HG03342 (cell line): Measurements from ENCODE around the gene PDXDC1.
A peak's percentile ranks its signal among the peaks of the same experiment; 100 is the strongest.
"Not testable (repeated sequence)": the region's sequence is repeated elsewhere in the genome, so short reads cannot be mapped to it uniquely, and the experiment has no call there.

Source experiments
- ATAC-seq: cut with Tn5 transposase; IDR thresholded peaks from one replicate; pipeline ENCODE4 v1.9.1; 2021; ENCODE audit warnings: mild to moderate bottlenecking, moderate library complexity; ENCODE audit not compliant: unreplicated experiment

The PDXDC1 gene

GRCh38 chr16:15062085-15062810, 87.4 kb downstream of the PDXDC1 start:
- not testable (repeated sequence) for ATAC-seq

GRCh38 chr16:15065961-15066360, 91.1 kb downstream of the PDXDC1 start:
- not testable (repeated sequence) for ATAC-seq

DNA sequence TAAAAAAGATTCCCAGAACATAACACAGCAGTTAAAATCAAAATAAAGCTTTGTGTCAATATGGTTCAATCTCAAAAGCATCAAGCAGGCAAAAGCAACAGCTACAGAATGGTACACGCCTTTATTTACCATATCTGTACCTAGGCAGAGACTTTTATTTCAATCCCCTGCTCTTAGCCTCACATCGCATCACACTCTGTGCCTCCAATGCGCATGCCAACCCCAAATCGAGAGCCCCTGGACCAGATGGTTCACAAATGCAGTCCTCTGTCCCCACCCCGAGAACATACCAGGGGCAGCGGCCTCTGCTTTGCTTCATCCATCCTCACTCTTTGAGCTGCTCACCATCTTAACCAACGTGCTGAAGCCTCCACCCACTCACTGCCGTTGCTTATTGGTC, 91.9 kb downstream of the PDXDC1 start:
- not testable (repeated sequence) for ATAC-seq

DNA sequence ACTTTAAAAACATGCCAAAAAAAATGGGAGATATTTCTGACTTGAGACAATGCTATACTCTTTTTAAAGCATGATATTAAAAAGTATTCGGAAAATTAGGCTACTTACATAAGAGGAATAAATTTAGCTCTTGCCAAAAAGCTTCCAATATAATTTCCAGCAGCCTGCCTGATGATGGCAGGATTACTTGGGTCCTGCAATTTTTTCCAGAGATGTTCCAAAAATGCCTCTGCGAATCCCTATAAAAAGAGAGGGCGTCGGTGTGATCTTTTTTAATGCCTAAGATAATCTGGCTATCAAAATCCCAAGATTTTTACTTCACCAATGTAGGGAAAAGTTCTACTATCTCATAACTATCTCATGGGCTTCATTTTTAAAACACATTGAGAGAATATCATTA, 96.2 kb downstream of the PDXDC1 start:
- ATAC-seq: not testable (repeated sequence)

- not testable (repeated sequence) for ATAC-seq
Observed at GRCh38 chr16:15071916-15072769, 97.3 kb downstream of the PDXDC1 start.

GRCh38 chr16:15073101-15073500, 98.3 kb downstream of the PDXDC1 start:
- ATAC-seq: no peak

GRCh38 chr16:15076161-15076560, 101.3 kb downstream of the PDXDC1 start:
- not testable (repeated sequence) for ATAC-seq

DNA sequence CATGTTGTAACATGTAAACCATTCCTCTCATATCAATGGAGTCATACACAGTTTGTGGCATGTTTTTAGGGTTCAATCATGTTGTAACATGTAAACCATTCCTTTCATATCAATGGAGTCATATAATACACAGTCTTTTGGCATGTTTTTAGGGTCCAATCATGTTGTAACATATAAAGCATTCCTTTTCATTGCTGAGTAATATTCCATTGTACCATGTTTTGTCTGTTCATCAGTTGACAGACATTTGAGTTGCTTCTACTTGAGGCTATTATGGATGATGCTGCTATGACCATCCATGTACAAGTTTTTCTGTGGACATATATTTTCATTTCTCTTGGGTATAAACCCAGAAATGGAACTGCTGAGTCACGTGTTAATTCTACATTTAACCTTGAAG, 106.1 kb downstream of the PDXDC1 start:
- not testable (repeated sequence) for ATAC-seq

DNA sequence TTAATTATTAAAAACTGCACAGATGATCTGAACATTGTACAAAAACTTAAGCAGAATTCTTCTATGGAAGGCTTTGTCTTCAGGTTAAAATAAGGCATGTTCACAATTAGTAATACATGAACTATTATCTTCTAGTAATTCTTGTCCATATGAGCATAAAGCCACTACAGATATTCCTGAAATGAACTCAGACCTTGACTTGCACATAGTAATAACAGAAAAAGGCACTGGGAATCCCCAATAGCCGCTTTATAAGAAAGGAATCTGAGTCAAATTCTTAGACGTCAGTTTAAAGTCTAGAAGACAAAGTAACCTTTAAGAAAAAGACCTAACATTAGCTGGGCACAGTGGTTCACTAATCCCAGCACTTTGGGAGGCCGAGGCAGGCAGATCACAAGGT, 108.0 kb downstream of the PDXDC1 start:
- ATAC-seq: not testable (repeated sequence)

DNA sequence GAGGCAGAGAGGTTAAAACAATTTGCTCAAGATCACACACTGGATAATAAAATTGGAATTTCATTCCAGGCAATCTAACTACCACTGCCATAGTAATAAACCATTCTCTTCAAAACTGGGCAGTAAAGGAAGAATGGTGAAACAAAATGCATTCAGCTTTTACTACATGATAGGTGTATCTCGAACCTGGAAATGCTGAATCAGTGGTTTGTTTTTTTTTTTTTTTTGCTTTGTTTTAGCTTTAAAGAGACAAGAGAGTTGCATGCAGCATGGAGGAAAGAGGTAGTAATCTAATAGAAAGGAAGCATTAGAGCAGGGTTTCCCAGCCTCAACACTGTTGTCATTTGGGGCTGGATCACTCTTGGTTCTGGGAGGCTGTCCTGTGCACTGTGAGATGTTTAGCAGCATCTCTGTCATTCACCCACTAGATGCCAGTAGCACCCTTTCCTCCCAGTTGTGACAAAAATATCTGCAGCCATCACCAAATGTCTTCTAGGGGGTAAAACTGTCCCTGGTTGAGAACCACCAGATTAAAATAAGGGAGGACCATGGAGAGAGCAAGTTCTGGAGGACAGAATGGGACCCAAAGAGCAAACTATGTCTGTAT, 115.9 kb downstream of the PDXDC1 start:
- ATAC-seq: not testable (repeated sequence)

GRCh38 chr16:15093571-15093954, 118.7 kb downstream of the PDXDC1 start:
- ATAC-seq: not testable (repeated sequence)

DNA sequence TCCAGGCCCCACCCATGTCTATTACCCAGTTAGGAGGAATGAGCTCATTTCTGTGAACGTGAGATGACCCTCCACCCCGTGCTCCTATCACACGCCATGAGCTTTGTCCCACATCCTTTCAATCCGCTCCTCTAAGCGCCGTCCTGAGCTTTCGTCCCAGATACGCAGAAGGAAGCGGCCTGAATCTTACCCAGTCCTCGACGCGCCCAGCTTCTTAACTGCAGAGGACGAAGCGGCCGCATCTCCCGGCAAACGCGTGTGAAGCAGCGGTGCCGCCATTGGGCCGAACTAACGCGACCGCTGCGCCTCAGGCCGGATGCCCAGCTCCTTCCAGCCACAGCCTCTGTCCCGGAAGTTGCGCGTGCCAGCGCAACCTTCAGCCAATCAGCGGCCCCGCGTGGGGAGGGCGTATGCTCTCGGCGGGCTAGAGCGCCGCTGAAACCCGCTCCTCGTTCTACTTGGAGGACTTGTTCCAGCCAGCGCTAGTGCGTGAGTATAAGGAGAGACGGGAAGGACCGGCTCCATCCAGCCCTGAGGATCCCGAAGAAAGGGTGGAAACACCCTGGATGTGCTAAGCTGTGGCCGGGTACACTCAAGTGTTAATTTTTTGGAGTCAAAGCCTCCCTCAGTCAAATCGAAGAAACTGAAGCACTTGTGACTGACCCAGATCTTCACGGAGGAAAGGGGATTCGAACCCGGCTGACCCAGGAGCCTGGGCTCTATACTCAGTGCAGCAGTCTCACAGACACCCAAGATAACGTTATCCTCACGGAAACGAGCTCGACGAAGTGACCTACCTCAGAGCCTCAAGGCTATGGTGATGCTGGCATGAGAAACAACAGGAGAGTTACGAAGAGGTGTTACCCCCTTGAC, 119.4 kb downstream of the PDXDC1 start, which contains the start of gene RRN3:
RRN3 (minus strand) TSS at position 318 of the 873 bp plus-strand sequence; CDS start at position 279, 39 bp downstream.
- peak; percentile 99 for ATAC-seq

- not testable (repeated sequence) for ATAC-seq
Observed at GRCh38 chr16:15096583-15096972, 121.8 kb downstream of the PDXDC1 start.

DNA sequence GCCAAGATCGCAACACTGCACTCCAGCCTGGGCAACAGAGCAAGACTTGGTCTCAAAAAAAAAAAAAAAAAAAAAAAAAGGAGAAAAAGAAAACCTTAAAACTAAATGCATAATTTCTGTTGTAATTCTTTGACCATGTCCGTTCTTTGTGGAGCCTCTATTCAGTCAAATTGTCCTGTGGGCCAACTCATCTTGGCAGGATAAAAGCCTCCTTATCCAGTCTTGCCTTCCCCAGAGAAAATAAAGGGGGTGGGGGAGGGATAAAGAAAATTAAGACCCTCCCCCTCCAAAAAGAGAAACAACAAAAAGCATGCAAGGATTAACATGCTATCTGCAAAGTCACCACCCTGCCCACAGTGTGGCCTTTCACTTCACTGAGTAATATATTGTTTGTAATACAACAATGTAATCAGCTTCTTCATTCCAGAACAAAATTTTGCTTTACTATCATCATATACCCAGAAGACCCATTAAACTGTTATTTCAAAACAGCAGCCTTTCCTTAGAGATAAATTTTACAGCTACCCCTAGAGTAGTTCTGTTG, 124.6 kb downstream of the PDXDC1 start:
- ATAC-seq: not testable (repeated sequence)

GRCh38 chr16:15100372-15100987, 125.7 kb downstream of the PDXDC1 start:
- not testable (repeated sequence) for ATAC-seq

DNA sequence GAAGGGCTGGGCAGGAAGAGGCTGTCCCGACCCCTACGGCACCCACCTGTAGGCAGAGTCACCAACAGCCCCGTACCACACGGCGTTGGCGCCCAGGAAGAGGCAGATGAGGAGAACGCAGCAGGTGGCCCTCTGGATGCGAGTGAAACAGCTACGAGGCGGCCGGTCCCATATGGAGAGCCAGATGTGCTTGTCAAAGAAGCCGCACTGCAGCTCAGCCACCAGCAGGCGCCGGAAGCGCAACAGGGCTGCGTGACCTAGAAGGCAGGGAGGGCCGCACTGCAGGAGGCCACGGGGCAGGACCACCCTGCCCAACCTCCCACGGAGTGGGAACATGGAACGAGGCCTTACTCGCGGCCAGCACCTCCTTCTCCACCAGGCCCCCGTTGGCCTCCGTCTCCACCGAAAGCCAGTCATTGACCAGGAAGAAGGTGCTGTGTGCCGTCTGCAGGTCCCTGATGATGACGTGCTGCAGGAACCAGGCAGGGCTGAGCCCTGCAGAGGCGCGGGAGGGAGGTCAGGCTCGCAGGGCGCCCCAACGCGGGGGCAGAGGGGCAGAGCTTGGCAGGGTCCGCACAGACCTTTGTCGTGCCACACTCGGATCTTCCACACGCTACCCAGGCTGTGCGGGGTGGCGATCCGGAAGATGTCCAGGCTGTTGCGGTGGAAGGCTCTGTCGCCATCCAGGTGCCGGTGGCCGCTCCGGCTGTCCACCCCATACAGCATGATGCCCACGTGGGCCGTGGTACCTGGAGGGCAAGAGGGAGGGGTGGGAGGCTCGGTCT, 153.0 kb downstream of the PDXDC1 start:
- ATAC-seq: not testable (repeated sequence)

DNA sequence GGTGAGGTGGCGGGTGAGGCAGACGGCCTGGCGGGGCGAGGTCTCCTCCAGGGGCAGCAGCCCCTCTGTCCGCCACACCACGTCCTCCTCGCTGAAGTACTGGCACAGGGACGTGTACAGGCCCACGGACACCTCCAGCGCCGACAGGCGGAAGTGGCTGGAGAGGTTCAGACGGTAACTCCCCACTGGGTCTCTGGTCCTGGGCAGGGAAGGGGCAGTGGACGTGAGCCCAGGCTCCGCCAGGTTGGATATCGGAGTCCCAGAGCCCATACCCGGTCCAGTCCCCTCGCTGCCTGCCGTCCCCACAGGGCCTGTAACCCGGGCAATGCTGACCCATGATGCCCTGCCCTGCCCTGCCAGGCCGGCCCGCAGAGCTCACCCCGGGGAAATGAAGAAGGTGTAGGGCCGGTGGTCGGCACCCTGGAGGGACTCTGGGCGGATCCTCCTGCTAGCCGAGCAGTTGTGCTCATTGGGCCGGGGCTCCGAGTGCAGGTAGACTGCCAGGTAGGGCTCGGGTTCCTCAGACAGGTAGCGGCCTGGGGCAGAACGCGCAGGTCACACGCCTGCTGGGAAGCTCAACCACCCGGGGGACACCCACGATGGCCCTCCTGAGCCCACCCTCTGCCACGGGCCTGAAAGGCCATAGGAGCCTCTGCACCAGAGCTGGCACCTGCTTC, 155.6 kb downstream of the PDXDC1 start:
- not testable (repeated sequence) for ATAC-seq

GRCh38 chr16:15130943-15131700, 156.3 kb downstream of the PDXDC1 start:
- ATAC-seq: not testable (repeated sequence)
